GM23338 (cell line): ENCODE measurements around the gene FILIP1. TPM values are rescaled to one million over a fixed set of nuclear protein-coding genes. Genes with fewer than 3 reads are reported as not detected.

Experiments used
- ATAC-seq: fragments of 200-7000 bp; cut with Tn5 transposase; 3 replicates; pipeline ENCODE4 v1.9.1; 2020
- DNase-seq: peaks from one replicate; pipeline ENCODE4 v3.0.0-alpha.2; 2015; ENCODE audit warnings: low spot score
- H2AFZ ChIP-seq: fragments of 200-600 bp; sonication (generic); 2 replicates; pipeline ENCODE4 v1.8.0; 2016; ENCODE audit warnings: antibody characterized with exemption, mild to moderate bottlenecking, moderate library complexity
- H3F3A ChIP-seq: fragments of 200-600 bp; sonication (generic); replicated peaks from 2 replicates; pipeline ENCODE4 v1.8.0; 2017; ENCODE audit warnings: antibody characterized with exemption, mixed run types, low read depth
- H3K27ac ChIP-seq: fragments of 200-600 bp; sonication (generic); 2 replicates; pipeline ENCODE4 v1.6.1; 2016; ENCODE audit warnings: low read depth
- H3K27me3 ChIP-seq: fragments of 200-600 bp; sonication (generic); 2 replicates; pipeline ENCODE4 v1.8.0; 2016; ENCODE audit warnings: mild to moderate bottlenecking, mixed run types, moderate library complexity; ENCODE audit not compliant: insufficient read depth
- H3K36me3 ChIP-seq: fragments of 200-600 bp; sonication (generic); 2 replicates; pipeline ENCODE4 v1.8.0; 2016; ENCODE audit warnings: mild to moderate bottlenecking; ENCODE audit not compliant: insufficient read depth
- H3K4me1 ChIP-seq: fragments of 200-600 bp; sonication (generic); 2 replicates; pipeline ENCODE4 v1.8.0; 2016; ENCODE audit warnings: mild to moderate bottlenecking, moderate library complexity; ENCODE audit not compliant: insufficient read depth
- H3K4me2 ChIP-seq: fragments of 200-600 bp; sonication (generic); 2 replicates; pipeline ENCODE4 v1.7.1; 2017; ENCODE audit warnings: mixed run types
- H3K4me3 ChIP-seq: fragments of 200-600 bp; sonication (generic); 2 replicates; pipeline ENCODE4 v1.6.1; 2016; ENCODE audit warnings: mixed run types
- H3K79me2 ChIP-seq: fragments of 200-600 bp; sonication (generic); replicated peaks from 2 replicates; pipeline ENCODE4 v1.8.0; 2017; ENCODE audit warnings: mild to moderate bottlenecking; ENCODE audit not compliant: insufficient read depth
- H3K9me2 ChIP-seq: fragments of 200-600 bp; sonication (generic); 2 replicates; pipeline ENCODE4 v1.8.0; 2017; ENCODE audit not compliant: insufficient read depth
- H4K20me1 ChIP-seq: fragments of 200-600 bp; sonication (generic); replicated peaks from 2 replicates; pipeline ENCODE4 v1.8.0; 2017; ENCODE audit warnings: mild to moderate bottlenecking; ENCODE audit not compliant: insufficient read depth
- H3K27ac Mint-ChIP-seq: 2 replicates; pipeline ENCODE4 v1.8.0; 2020; ENCODE audit warnings: inconsistent platforms, mild to moderate bottlenecking, moderate library complexity, mixed read lengths
- H3K27me3 Mint-ChIP-seq: 3 replicates; pipeline ENCODE4 v1.8.0; 2022; ENCODE audit warnings: low read depth, mild to moderate bottlenecking, moderate library complexity, mixed read lengths, inconsistent platforms; ENCODE audit not compliant: insufficient read depth, poor library complexity
- H3K36me3 Mint-ChIP-seq: 3 replicates; pipeline ENCODE4 v1.8.0; 2021; ENCODE audit warnings: low read depth, mild to moderate bottlenecking, inconsistent platforms, moderate library complexity, mixed read lengths
- H3K4me1 Mint-ChIP-seq: 3 replicates; pipeline ENCODE4 v1.8.0; 2020; ENCODE audit warnings: mild to moderate bottlenecking, inconsistent platforms, mixed read lengths
- H3K4me3 Mint-ChIP-seq: 3 replicates; pipeline ENCODE4 v1.8.0; 2021; ENCODE audit warnings: moderate library complexity, mild to moderate bottlenecking, inconsistent platforms, mixed read lengths
- H3K9me3 Mint-ChIP-seq: 3 replicates; pipeline ENCODE4 v1.8.0; 2020; ENCODE audit warnings: moderate library complexity, mild to moderate bottlenecking, inconsistent platforms, mixed read lengths
- CREB1 ChIP-seq: fragments of 250-450 bp; sonication (Bioruptor Pico); IDR thresholded peaks from 2 replicates; pipeline ENCODE4 v1.5.0; 2020; ENCODE audit warnings: low read depth, mild to moderate bottlenecking, moderate library complexity
- CTCF ChIP-seq, 2 experiments: fragments of 200-600 bp in 1 of 2; sonication (generic) in 1 of 2; conservative IDR thresholded peaks; 2 replicates each; pipeline versions ENCODE4 v1.5.1 to v1.6.1; 2016 to 2017; ENCODE audit warnings: antibody characterized with exemption in 2 of 2, low read depth in 2 of 2, mild to moderate bottlenecking in 2 of 2, moderate library complexity in 1 of 2
- ETS1 ChIP-seq: IDR thresholded peaks from 2 replicates; pipeline ENCODE4 v1.6.1; 2016; ENCODE audit warnings: antibody characterized with exemption
- EZH2 ChIP-seq: fragments of 200-600 bp; sonication (generic); IDR thresholded peaks from one replicate; pipeline ENCODE4 v1.8.0; 2017; ENCODE audit warnings: antibody characterized with exemption, mild to moderate bottlenecking, low read depth; ENCODE audit not compliant: unreplicated experiment
- EZH2phosphoT487 ChIP-seq: fragments of 200-600 bp; sonication (generic); IDR thresholded peaks from one replicate; pipeline ENCODE4 v1.8.1; 2018; ENCODE audit warnings: antibody characterized with exemption; ENCODE audit not compliant: unreplicated experiment
- JUNB ChIP-seq: IDR thresholded peaks from one replicate; pipeline ENCODE4 v1.6.1; 2016; ENCODE audit warnings: antibody characterized with exemption; ENCODE audit not compliant: unreplicated experiment
- NANOG ChIP-seq: IDR thresholded peaks from 2 replicates; pipeline ENCODE4 v1.6.1; 2016; ENCODE audit warnings: antibody characterized with exemption, borderline replicate concordance
- POLR2AphosphoS5 ChIP-seq: IDR thresholded peaks from 2 replicates; pipeline ENCODE4 v1.6.1; 2016; ENCODE audit warnings: antibody characterized with exemption, low read depth
- REST ChIP-seq: IDR thresholded peaks from one replicate; pipeline ENCODE4 v1.6.1; 2018; ENCODE audit warnings: antibody characterized with exemption; ENCODE audit not compliant: unreplicated experiment
- STAT1 ChIP-seq: IDR thresholded peaks from one replicate; pipeline ENCODE4 v1.6.1; 2016; ENCODE audit warnings: antibody characterized with exemption; ENCODE audit not compliant: unreplicated experiment
- ZNF114 ChIP-seq: fragments of 250-450 bp; sonication (Bioruptor Pico); IDR thresholded peaks from 2 replicates; pipeline ENCODE4 v1.5.0; 2020; ENCODE audit warnings: mild to moderate bottlenecking, moderate library complexity
- ZNF331 ChIP-seq: fragments of 250-450 bp; sonication (Bioruptor Pico); IDR thresholded peaks from 2 replicates; pipeline ENCODE4 v1.5.0; 2020; ENCODE audit warnings: low read depth, mild to moderate bottlenecking, moderate library complexity
- polyA plus RNA-seq: library from polyadenylated mRNA; unstranded; fragments of >200 nt; fragmentation: Nextera tagmentation; extraction: Ambion mirVana; gene quantifications from 2 replicates; pipeline ENCODE4 v1.2.1, GENCODE V29; 2016
- total RNA-seq: library from RNA; depleted of rRNA; stranded (reverse); fragments of >200 nt; shearing (Covaris generic); gene quantifications from 2 replicates; pipeline ENCODE4 v1.2.3, GENCODE V29; 2014

FILIP1 gene
- total and polyA plus RNA-seq, 2 experiments from 2014 or later = 3.7 to 6.4 TPM

GRCh38 chr6:75479712-75480111, 13.9 kb downstream of the FILIP1 start:
- H3K4me1 Mint-ChIP-seq = peaks cover 22% of the 10 kb centered on the region
- Histone ChIP-seq H4K20me1 (no peaks in the 10 kb centered on the region), H3K9me2 (no peaks in the 10 kb centered on the region), H3K4me1 (peaks cover 7% of the 10 kb centered on the region), H2AFZ (no peak overlapping the region), H3K79me2 (no peaks in the 10 kb centered on the region), H3K27ac (no peak overlapping the region), H3K27me3 (no peaks in the 10 kb centered on the region), H3K4me2 (no peak overlapping the region), H3K36me3 (no peaks in the 10 kb centered on the region), H3K4me3 (no peak overlapping the region), H3F3A (no peaks in the 10 kb centered on the region)
- no peaks in the 10 kb centered on the region for H3K36me3 Mint-ChIP-seq
- H3K4me3 Mint-ChIP-seq = no peak overlapping the region
- ATAC-seq (no peak), DNase-seq (no peak)
- no peaks in the 10 kb centered on the region for H3K27me3 Mint-ChIP-seq
- no peaks in the 10 kb centered on the region for H3K9me3 Mint-ChIP-seq
- no peak overlapping the region for H3K27ac Mint-ChIP-seq
- TF ChIP-seq CTCF (conservative IDR thresholded peaks at IDR 0.05; ENCODE audit: low read depth in 2 of 2) = no peak
- no peak for TF ChIP-seq EZH2
- TF ChIP-seq STAT1 = no peak
- no peak for TF ChIP-seq EZH2phosphoT487
- no peak for TF ChIP-seq NANOG
- TF ChIP-seq POLR2AphosphoS5 = no peak

GRCh38 chr6:75478929-75479328, 14.7 kb downstream of the FILIP1 start:
- Histone ChIP-seq H3K27ac (no peak overlapping the region), H2AFZ (no peak overlapping the region), H3F3A (no peaks in the 10 kb centered on the region), H4K20me1 (no peaks in the 10 kb centered on the region), H3K36me3 (no peaks in the 10 kb centered on the region), H3K79me2 (no peaks in the 10 kb centered on the region), H3K4me2 (no peak overlapping the region), H3K4me3 (no peak overlapping the region), H3K4me1 (peaks cover 7% of the 10 kb centered on the region; the same call in 1 of the 2 replicates), H3K9me2 (no peaks in the 10 kb centered on the region), H3K27me3 (no peaks in the 10 kb centered on the region)
- no peaks in the 10 kb centered on the region for H3K9me3 Mint-ChIP-seq
- no peak for DNase-seq
- H3K27ac Mint-ChIP-seq = no peak overlapping the region
- H3K4me3 Mint-ChIP-seq = no peak overlapping the region
- no peaks in the 10 kb centered on the region for H3K27me3 Mint-ChIP-seq
- no peaks in the 10 kb centered on the region for H3K36me3 Mint-ChIP-seq
- peaks cover 18% of the 10 kb centered on the region for H3K4me1 Mint-ChIP-seq
- ATAC-seq = no peak
- no peak for TF ChIP-seq STAT1
- no peak for TF ChIP-seq EZH2
- TF ChIP-seq NANOG = no peak
- TF ChIP-seq REST = no peak
- no peak for TF ChIP-seq JUNB
- no peak for TF ChIP-seq ZNF114 (CRISPR knock-in tag)
- no peak for TF ChIP-seq ZNF331
- no peak for TF ChIP-seq EZH2phosphoT487
- no peak for TF ChIP-seq CREB1 (CRISPR knock-in tag)
- no peak for TF ChIP-seq CTCF (conservative IDR thresholded peaks at IDR 0.05; ENCODE audit: low read depth in 2 of 2)
- no peak for TF ChIP-seq ETS1
- TF ChIP-seq POLR2AphosphoS5 = no peak
